Measurements from ENCODE around the gene NUP98.
A peak's percentile ranks its signal among the peaks of the same experiment; 100 is the strongest.

NUP98 gene

GRCh38 chr11:3642071-3642951 lies 155.0 kb downstream of the NUP98 start:
- Mint-ChIP-seq H3K4me1 (peaks cover 63% of the 10 kb centered on the region), H3K27ac (peak overlapping the region; percentile 98), H3K9me3 (peaks cover 19% of the 10 kb centered on the region), H3K4me3 (peak overlapping the region; percentile 89), H3K36me3 (ENCODE audit: low read depth) (peaks cover 18% of the 10 kb centered on the region), H3K27me3 (ENCODE audit: low read depth, poor library complexity) (peaks cover 2% of the 10 kb centered on the region)
- TF ChIP-seq, protein P1, sequence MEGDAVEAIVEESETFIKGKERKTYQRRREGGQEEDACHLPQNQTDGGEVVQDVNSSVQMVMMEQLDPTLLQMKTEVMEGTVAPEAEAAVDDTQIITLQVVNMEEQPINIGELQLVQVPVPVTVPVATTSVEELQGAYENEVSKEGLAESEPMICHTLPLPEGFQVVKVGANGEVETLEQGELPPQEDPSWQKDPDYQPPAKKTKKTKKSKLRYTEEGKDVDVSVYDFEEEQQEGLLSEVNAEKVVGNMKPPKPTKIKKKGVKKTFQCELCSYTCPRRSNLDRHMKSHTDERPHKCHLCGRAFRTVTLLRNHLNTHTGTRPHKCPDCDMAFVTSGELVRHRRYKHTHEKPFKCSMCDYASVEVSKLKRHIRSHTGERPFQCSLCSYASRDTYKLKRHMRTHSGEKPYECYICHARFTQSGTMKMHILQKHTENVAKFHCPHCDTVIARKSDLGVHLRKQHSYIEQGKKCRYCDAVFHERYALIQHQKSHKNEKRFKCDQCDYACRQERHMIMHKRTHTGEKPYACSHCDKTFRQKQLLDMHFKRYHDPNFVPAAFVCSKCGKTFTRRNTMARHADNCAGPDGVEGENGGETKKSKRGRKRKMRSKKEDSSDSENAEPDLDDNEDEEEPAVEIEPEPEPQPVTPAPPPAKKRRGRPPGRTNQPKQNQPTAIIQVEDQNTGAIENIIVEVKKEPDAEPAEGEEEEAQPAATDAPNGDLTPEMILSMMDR (IDR thresholded peaks at IDR 0.05) = no peak
- peak; percentile 97 for DNase-seq

GRCh38 chr11:3641701-3642070 lies 155.7 kb downstream of the NUP98 start, which contains the start of gene ART5:
TSS of gene ART5 (minus strand) at chr11:3641992. CDS start at chr11:3641862, 130 bp downstream.
- H3K4me3 Mint-ChIP-seq = peak within 1 kb of the TSS; percentile 89

DNA sequence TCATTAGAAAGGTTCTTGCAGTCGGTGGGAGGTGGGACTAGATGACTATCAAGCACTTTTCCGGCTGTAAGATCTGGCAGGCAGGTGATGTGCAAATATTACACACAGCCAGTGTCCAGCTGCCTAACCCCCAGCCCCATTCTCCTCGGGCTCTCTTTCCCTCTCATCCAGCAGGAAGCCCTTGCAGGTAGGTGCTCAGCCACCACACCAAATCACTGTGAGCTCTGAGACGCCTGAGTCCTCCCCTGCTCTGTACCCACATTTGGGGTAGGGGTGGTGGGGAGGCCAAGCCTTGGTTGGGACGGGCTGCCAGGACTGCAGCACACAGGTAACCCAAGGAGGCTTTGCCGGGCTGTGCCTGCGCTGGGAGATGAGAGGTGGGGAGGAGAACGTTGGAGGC lies 156.2 kb downstream of the NUP98 start:
- H3K9me3 Mint-ChIP-seq = peaks cover 19% of the 10 kb centered on the region
- no peak overlapping the region for H3K27ac Mint-ChIP-seq
- peaks cover 2% of the 10 kb centered on the region for H3K27me3 Mint-ChIP-seq (ENCODE audit: low read depth, poor library complexity)
- H3K4me1 Mint-ChIP-seq = peaks cover 66% of the 10 kb centered on the region
- peaks cover 18% of the 10 kb centered on the region for H3K36me3 Mint-ChIP-seq (ENCODE audit: low read depth)
- TF ChIP-seq, protein P1 (IDR thresholded peaks at IDR 0.05) = no peak
- DNase-seq = no peak
- peak overlapping the region; percentile 89 for H3K4me3 Mint-ChIP-seq

More at GRCh38 chr11:3641701-3642070, 155.7 kb downstream of the NUP98 start, which contains the start of gene ART5:
- no peak for DNase-seq
- H3K27ac Mint-ChIP-seq = peak within 1 kb of the TSS; percentile 98
- peaks cover 18% of the 10 kb centered on the region for H3K36me3 Mint-ChIP-seq (ENCODE audit: low read depth)
- peaks cover 19% of the 10 kb centered on the region for H3K9me3 Mint-ChIP-seq
- TF ChIP-seq, protein P1 (IDR thresholded peaks at IDR 0.05) = no peak
- peaks cover 66% of the 10 kb centered on the region for H3K4me1 Mint-ChIP-seq
- peaks cover 2% of the 10 kb centered on the region for H3K27me3 Mint-ChIP-seq (ENCODE audit: low read depth, poor library complexity)

DNA sequence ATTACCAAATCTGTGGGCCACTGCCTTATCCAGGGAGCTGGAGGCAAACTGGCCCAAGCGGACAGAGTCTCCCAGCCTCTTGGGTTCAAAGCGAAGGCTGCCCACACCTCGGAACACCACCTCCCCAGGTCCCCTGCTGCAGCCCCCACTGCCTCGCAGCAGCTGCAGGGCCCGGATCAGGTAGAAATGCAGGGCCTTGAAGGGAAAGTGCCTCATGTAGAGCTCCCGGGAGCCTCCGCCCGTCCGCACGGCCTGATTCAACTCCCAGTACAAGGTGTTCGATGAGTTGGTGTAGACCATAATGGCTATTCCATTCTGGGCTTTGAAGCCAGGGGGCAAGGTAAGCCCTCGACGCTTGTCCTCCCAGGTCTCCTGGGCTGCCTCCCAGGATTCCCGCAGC lies 157.5 kb downstream of the NUP98 start:
- H3K36me3 Mint-ChIP-seq (ENCODE audit: low read depth) = peaks cover 18% of the 10 kb centered on the region
- DNase-seq = no peak
- H3K27me3 Mint-ChIP-seq (ENCODE audit: low read depth, poor library complexity) = peaks cover 2% of the 10 kb centered on the region
- peak overlapping the region; percentile 28 for H3K4me3 Mint-ChIP-seq
- peaks cover 62% of the 10 kb centered on the region for H3K4me1 Mint-ChIP-seq
- TF ChIP-seq, protein P1 (IDR thresholded peaks at IDR 0.05) = no peak
- no peak overlapping the region for H3K27ac Mint-ChIP-seq
- peaks cover 16% of the 10 kb centered on the region for H3K9me3 Mint-ChIP-seq

- peaks cover 13% of the 10 kb centered on the region for H3K36me3 Mint-ChIP-seq (ENCODE audit: low read depth)
- TF ChIP-seq, protein P1 (IDR thresholded peaks at IDR 0.05) = no peak
- peaks cover 58% of the 10 kb centered on the region for H3K4me1 Mint-ChIP-seq
- peaks cover 2% of the 10 kb centered on the region for H3K27me3 Mint-ChIP-seq (ENCODE audit: low read depth, poor library complexity)
- no peak overlapping the region for H3K4me3 Mint-ChIP-seq
- no peak for DNase-seq
- peaks cover 4% of the 10 kb centered on the region for H3K9me3 Mint-ChIP-seq
- H3K27ac Mint-ChIP-seq = no peak overlapping the region
Observed at GRCh38 chr11:3638513-3638912, 158.8 kb downstream of the NUP98 start.
